Fibroblast of lung (primary cell): ENCODE measurements around the gene BTG4.

Source experiments
- EZH2 ChIP-seq: IDR thresholded peaks from 2 replicates; pipeline ENCODE4 v1.5.1; 2012; ENCODE audit warnings: low read length, control low read depth, mild to moderate bottlenecking; ENCODE audit errors: missing control alignments
- TF ChIP-seq, protein P1 (sequence below), 2 donors: IDR thresholded peaks in 1 of 2; conservative IDR thresholded peaks in 1 of 2; 1 replicate in 1 of 2; 2 replicates in 1 of 2; pipeline ENCODE4 v1.5.1; 2011 to 2012; ENCODE audit warnings: low read length in 2 of 2, control low read depth in 1 of 2, inconsistent platforms in 1 of 2, low read depth in 1 of 2, mild to moderate bottlenecking in 1 of 2

DNA sequence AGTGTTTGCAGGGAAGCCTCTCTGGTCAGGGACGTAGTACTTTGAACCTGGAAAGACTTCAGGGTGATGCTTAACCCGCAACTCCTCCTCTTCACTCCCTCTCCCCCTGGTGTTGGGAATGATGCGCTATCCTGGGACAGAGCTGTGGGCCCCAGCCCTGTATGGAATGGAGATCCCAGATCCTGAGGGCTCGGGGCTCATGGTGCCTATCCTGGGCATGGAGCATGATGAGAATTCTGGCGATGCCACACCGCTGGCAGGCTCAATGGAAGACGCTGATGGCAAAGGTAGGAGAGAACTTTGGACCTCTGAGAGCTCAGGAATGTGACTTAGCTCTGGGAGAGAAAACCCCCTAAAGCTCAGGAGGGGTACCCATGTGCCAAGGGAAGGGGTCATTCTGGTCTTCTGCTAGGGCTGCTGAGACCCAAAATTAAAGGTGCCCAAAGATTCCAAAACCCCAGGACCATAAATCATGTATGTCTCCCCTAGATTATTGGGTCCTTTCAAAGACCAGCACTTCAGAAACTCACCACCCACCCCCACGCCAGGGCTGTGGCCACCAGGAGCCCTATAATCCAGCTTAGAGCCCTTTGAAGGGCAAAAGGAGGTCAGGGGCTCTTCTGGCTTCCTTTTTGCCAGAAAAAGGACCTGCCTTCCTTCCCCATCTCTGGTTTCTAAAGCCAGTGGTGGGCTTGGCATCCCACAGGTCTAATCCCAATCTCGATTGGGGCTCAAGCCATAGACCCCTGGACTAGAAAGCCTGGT is 52.5 kb downstream of the BTG4 start:
- TF ChIP-seq, protein P1, sequence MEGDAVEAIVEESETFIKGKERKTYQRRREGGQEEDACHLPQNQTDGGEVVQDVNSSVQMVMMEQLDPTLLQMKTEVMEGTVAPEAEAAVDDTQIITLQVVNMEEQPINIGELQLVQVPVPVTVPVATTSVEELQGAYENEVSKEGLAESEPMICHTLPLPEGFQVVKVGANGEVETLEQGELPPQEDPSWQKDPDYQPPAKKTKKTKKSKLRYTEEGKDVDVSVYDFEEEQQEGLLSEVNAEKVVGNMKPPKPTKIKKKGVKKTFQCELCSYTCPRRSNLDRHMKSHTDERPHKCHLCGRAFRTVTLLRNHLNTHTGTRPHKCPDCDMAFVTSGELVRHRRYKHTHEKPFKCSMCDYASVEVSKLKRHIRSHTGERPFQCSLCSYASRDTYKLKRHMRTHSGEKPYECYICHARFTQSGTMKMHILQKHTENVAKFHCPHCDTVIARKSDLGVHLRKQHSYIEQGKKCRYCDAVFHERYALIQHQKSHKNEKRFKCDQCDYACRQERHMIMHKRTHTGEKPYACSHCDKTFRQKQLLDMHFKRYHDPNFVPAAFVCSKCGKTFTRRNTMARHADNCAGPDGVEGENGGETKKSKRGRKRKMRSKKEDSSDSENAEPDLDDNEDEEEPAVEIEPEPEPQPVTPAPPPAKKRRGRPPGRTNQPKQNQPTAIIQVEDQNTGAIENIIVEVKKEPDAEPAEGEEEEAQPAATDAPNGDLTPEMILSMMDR (conservative IDR thresholded peaks at IDR 0.05 in 1 of 2, IDR thresholded peaks at IDR 0.05 in 1 of 2; ENCODE audit: low read depth in 1 of 2, low read length in 2 of 2) = no peak
- no peak for TF ChIP-seq EZH2
